ENCODE results near the gene SEC22C. TPM values are rescaled to one million over a fixed set of nuclear protein-coding genes. Genes with fewer than 3 reads are reported as not detected.

SEC22C gene
- polyA plus RNA-seq, 3 donors, result 15.3 to 28.4 (median 27.4) TPM

GRCh38 chr3:42504334-42505127 lies 77.2 kb downstream of the SEC22C start:
- Histone ChIP-seq H3K9me3 (replicated peaks in 1 of 2; ENCODE audit: control insufficient read depth in 1 of 2, insufficient read depth in 1 of 2, low read length in 2 of 2) (no peaks in the 10 kb centered on the region), H3K27me3 (ENCODE audit: control insufficient read depth in 2 of 2, insufficient read depth in 2 of 2, low read length in 2 of 2) (peaks cover 12 to 21% of the 10 kb centered on the region in 2 donors), H2AFZ (ENCODE audit: insufficient read depth, low read depth, low read length, poor library complexity, severe bottlenecking) (no peak overlapping the region), H3K79me2 (ENCODE audit: insufficient read depth, low read length) (peaks cover 22% of the 10 kb centered on the region), H3K4me2 (replicated peaks; ENCODE audit: extremely low read depth, low read length, poor library complexity, severe bottlenecking) (peak overlapping the region; percentile 88), H3K4me1 (ENCODE audit: control insufficient read depth in 1 of 2, insufficient read depth in 2 of 2, low read length in 2 of 2) (peaks cover 63 to 74% of the 10 kb centered on the region in 2 donors), H3K36me3 (replicated peaks in 1 of 2; ENCODE audit: control insufficient read depth in 1 of 2, insufficient read depth in 2 of 2, low read length in 2 of 2) (peaks cover 0 to 6% of the 10 kb centered on the region in 2 donors), H3K9ac (ENCODE audit: insufficient read depth, low read length, poor library complexity, severe bottlenecking) (no peak overlapping the region), H3K4me3 (replicated peaks in 1 of 3; ENCODE audit: low read depth in 2 of 3, low read length in 3 of 3) (peak overlapping the region in 1 of 3 experiments; percentile 89), H4K20me1 (ENCODE audit: insufficient read depth, low read length) (peaks cover 48% of the 10 kb centered on the region), H3K27ac (ENCODE audit: low read depth in 1 of 2, low read length in 2 of 2) (peak overlapping the region in 1 of 2 donors; percentile 18)
- Mint-ChIP-seq H3K27me3 (ENCODE audit: low read depth in 3 of 3) (peaks cover 22 to 31% (median 23%) of the 10 kb centered on the region in 3 donors), H3K9me3 (peaks cover 0 to 4% (median 3%) of the 10 kb centered on the region in 7 donors), H3K36me3 (peaks cover 23 to 31% of the 10 kb centered on the region in 2 donors), H3K4me1 (peaks cover 66% of the 10 kb centered on the region), H3K4me3 (peak overlapping the region in 1 of 2 donors; percentile 71), H3K27ac (peak overlapping the region in 4 of 7 donors; percentile 8 to 70 (median 58))
- TF ChIP-seq CTCF (IDR thresholded peaks at IDR 0.05), result no peak
- DNase-seq, result no peak
- intact Hi-C loops (cut with micrococcal nuclease), result loop anchor here (5.0 kb wide), 2 partner anchors 33 to 43 kb away; no protein-coding TSS in a partner anchor
- WGBS (ENCODE audit: insufficient coverage), result 51% methylated on average over 3 of the region's 10 CpGs

GRCh38 chr3:42503957-42504333 lies 77.8 kb downstream of the SEC22C start:
- peaks cover 12 to 26% of the 10 kb centered on the region in 2 donors for H3K27me3 ChIP-seq (ENCODE audit: control insufficient read depth in 2 of 2, insufficient read depth in 2 of 2, low read length in 2 of 2)
- peaks cover 22% of the 10 kb centered on the region for H3K79me2 ChIP-seq (ENCODE audit: insufficient read depth, low read length)
- intact Hi-C loops (cut with micrococcal nuclease), result loop anchor here (5.0 kb wide), 2 partner anchors 33 to 43 kb away; no protein-coding TSS in a partner anchor
- peaks cover 66% of the 10 kb centered on the region for H3K4me1 Mint-ChIP-seq
- H2AFZ ChIP-seq (ENCODE audit: insufficient read depth, low read depth, low read length, poor library complexity, severe bottlenecking), result no peak overlapping the region
- H3K36me3 Mint-ChIP-seq, result peaks cover 19 to 25% of the 10 kb centered on the region in 2 donors
- H3K4me1 ChIP-seq (ENCODE audit: control insufficient read depth in 1 of 2, insufficient read depth in 2 of 2, low read length in 2 of 2), result peaks cover 63 to 74% of the 10 kb centered on the region in 2 donors
- peaks cover 42% of the 10 kb centered on the region for H4K20me1 ChIP-seq (ENCODE audit: insufficient read depth, low read length)
- TF ChIP-seq CTCF (IDR thresholded peaks at IDR 0.05), result no peak
- peak overlapping the region; percentile 88 for H3K4me2 ChIP-seq (replicated peaks; ENCODE audit: extremely low read depth, low read length, poor library complexity, severe bottlenecking)
- H3K9ac ChIP-seq (ENCODE audit: insufficient read depth, low read length, poor library complexity, severe bottlenecking), result no peak overlapping the region
- 96% methylated on average over 4 of the region's 4 CpGs for WGBS (ENCODE audit: insufficient coverage)
- no peaks in the 10 kb centered on the region for H3K36me3 ChIP-seq (replicated peaks in 1 of 2; ENCODE audit: control insufficient read depth in 1 of 2, insufficient read depth in 2 of 2, low read length in 2 of 2)
- peak overlapping the region in 1 of 2 donors; percentile 71 for H3K4me3 Mint-ChIP-seq
- H3K27ac Mint-ChIP-seq, result peak overlapping the region in 4 of 7 donors; percentile 11 to 70 (median 50)
- peak overlapping the region in 1 of 3 experiments; percentile 89 for H3K4me3 ChIP-seq (replicated peaks in 1 of 3; ENCODE audit: low read depth in 2 of 3, low read length in 3 of 3)
- H3K9me3 ChIP-seq (replicated peaks in 1 of 2; ENCODE audit: control insufficient read depth in 1 of 2, insufficient read depth in 1 of 2, low read length in 2 of 2), result no peaks in the 10 kb centered on the region
- no peak for DNase-seq
- H3K9me3 Mint-ChIP-seq, result peaks cover 0 to 4% (median 3%) of the 10 kb centered on the region in 7 donors
- H3K27me3 Mint-ChIP-seq (ENCODE audit: low read depth in 3 of 3), result peaks cover 27 to 36% (median 28%) of the 10 kb centered on the region in 3 donors
- H3K27ac ChIP-seq (ENCODE audit: low read depth in 1 of 2, low read length in 2 of 2), result no peak overlapping the region
